Stimulated activated CD8-positive, alpha-beta memory T cell treated with anti-CD3 and anti-CD28 coated beads, Interleukin-7, amount 100 ng/mL, for 24 hours (primary cell): ENCODE results near the gene NEUROD2.

Source experiments
- DNase-seq: peaks from one replicate; pipeline ENCODE4 v3.0.0-alpha.2; 2020; ENCODE audit warnings: low read depth

The NEUROD2 gene

GRCh38 chr17:39635614-39636176, 28.0 kb upstream of the NEUROD2 start:
- no peak for DNase-seq

- DNase-seq, result no peak
Observed at GRCh38 chr17:39634384-39634871, 26.7 kb upstream of the NEUROD2 start.

GRCh38 chr17:39633570-39634183, 26.0 kb upstream of the NEUROD2 start:
- no peak for DNase-seq

GRCh38 chr17:39632153-39632941, 24.6 kb upstream of the NEUROD2 start:
- DNase-seq, result no peak

- no peak for DNase-seq
Observed at GRCh38 chr17:39631403-39631802, 23.7 kb upstream of the NEUROD2 start.

GRCh38 chr17:39629898-39630297, 22.2 kb upstream of the NEUROD2 start:
- no peak for DNase-seq

GRCh38 chr17:39629494-39629880, 21.8 kb upstream of the NEUROD2 start:
- DNase-seq, result no peak

GRCh38 chr17:39628655-39629493, 21.2 kb upstream of the NEUROD2 start:
- no peak for DNase-seq

- DNase-seq, result no peak
Observed at GRCh38 chr17:39627712-39628516, 20.2 kb upstream of the NEUROD2 start.

- no peak for DNase-seq
Observed at GRCh38 chr17:39627047-39627711, 19.5 kb upstream of the NEUROD2 start.

- no peak for DNase-seq
Observed at GRCh38 chr17:39626171-39627046, 18.7 kb upstream of the NEUROD2 start, which contains the start of gene PPP1R1B. Gene PPP1R1B (plus strand): TSS chr17:39626952. CDS start chr17:39627393, 441 bp downstream.

GRCh38 chr17:39625198-39625785, 17.6 kb upstream of the NEUROD2 start:
- DNase-seq, result no peak

GRCh38 chr17:39624313-39624712, 16.6 kb upstream of the NEUROD2 start:
- DNase-seq, result no peak

GRCh38 chr17:39623356-39623950, 15.7 kb upstream of the NEUROD2 start:
- DNase-seq, result peak; percentile 87

GRCh38 chr17:39622380-39623006, 14.8 kb upstream of the NEUROD2 start:
- DNase-seq, result no peak

GRCh38 chr17:39621523-39622379, 14.0 kb upstream of the NEUROD2 start:
- peak; percentile 78 for DNase-seq

- no peak for DNase-seq
Observed at GRCh38 chr17:39619786-39620101, 12.0 kb upstream of the NEUROD2 start.
